ENCODE measurements around the gene VTI1A.

- TF ChIP-seq CTCF (IDR thresholded peaks at IDR 0.05; ENCODE audit: low read depth, low read length), result no peak
- TF ChIP-seq MAX (IDR thresholded peaks at IDR 0.05; ENCODE audit: low read depth, low read length), result no peak
- no peak for TF ChIP-seq MYC (IDR thresholded peaks at IDR 0.05; ENCODE audit: low read depth, low read length)
Measured at GRCh38 chr10:112706577-112706976, 259.6 kb downstream of the VTI1A start.

All from NB4 (cell line).